Gastroesophageal sphincter (tissue), 3 donors: ENCODE data around the gene WNK2.

Experiments used
- CTCF ChIP-seq, 4 experiments: fragments of 200-600 bp in 2 of 4; fragments of 450-650 bp in 2 of 4; sonication (generic) in 1 of 4; IDR thresholded peaks; one replicate each; pipeline ENCODE4 v1.5.1; 2017 to 2019; ENCODE audit warnings: antibody characterized with exemption in 4 of 4, mild to moderate bottlenecking in 2 of 4, moderate library complexity in 2 of 4
- POLR2A ChIP-seq, 2 donors: fragments of 450-650 bp; IDR thresholded peaks; one replicate each; pipeline ENCODE4 v1.6.1; 2017; ENCODE audit warnings: antibody characterized with exemption in 2 of 2, mild to moderate bottlenecking in 2 of 2, moderate library complexity in 1 of 2
- POLR2AphosphoS5 ChIP-seq: sonication (generic); formaldehyde crosslinking; IDR thresholded peaks from one replicate; pipeline ENCODE4 v1.6.1; 2017; ENCODE audit warnings: antibody characterized with exemption

- TF ChIP-seq POLR2AphosphoS5, result no peak
- no peak for TF ChIP-seq POLR2A (IDR thresholded peaks at IDR 0.05)
- no peak for TF ChIP-seq CTCF (IDR thresholded peaks at IDR 0.05)
These were observed 84.8 kb downstream of the WNK2 start for GRCh38 chr9:93268551-93269314.
